ENCODE measurements around the gene ZDHHC11.
"Not testable (repeated sequence)": the region's sequence is repeated elsewhere in the genome, so short reads cannot be mapped to it uniquely, and the experiment has no call there.

Gene ZDHHC11

GRCh38 chr5:773517-774264, 77.1 kb downstream of the ZDHHC11 start:
- DNase-seq, result no peak

- not testable (repeated sequence) for DNase-seq
Measured at GRCh38 chr5:772931-773330, 77.9 kb downstream of the ZDHHC11 start.

GRCh38 chr5:772547-772890, 78.3 kb downstream of the ZDHHC11 start:
- not testable (repeated sequence) for DNase-seq

- not testable (repeated sequence) for DNase-seq
Measured at GRCh38 chr5:771841-772546, 78.8 kb downstream of the ZDHHC11 start.

- DNase-seq, result not testable (repeated sequence)
Measured at GRCh38 chr5:771087-771781, 79.6 kb downstream of the ZDHHC11 start.

GRCh38 chr5:770585-770984, 80.2 kb downstream of the ZDHHC11 start:
- not testable (repeated sequence) for DNase-seq

- DNase-seq, result not testable (repeated sequence)
Measured at GRCh38 chr5:769485-770145, 81.2 kb downstream of the ZDHHC11 start.

GRCh38 chr5:766666-767431, 83.9 kb downstream of the ZDHHC11 start:
- DNase-seq, result no peak

GRCh38 chr5:765948-766631, 84.7 kb downstream of the ZDHHC11 start:
- DNase-seq, result no peak

- DNase-seq, result no peak
Measured at GRCh38 chr5:763998-764781, 86.6 kb downstream of the ZDHHC11 start.

GRCh38 chr5:763397-763796, 87.4 kb downstream of the ZDHHC11 start:
- no peak for DNase-seq

GRCh38 chr5:762996-763395, 87.8 kb downstream of the ZDHHC11 start:
- DNase-seq, result not testable (repeated sequence)

- DNase-seq, result no peak
Measured at GRCh38 chr5:761854-762710, 88.7 kb downstream of the ZDHHC11 start.

GRCh38 chr5:761059-761771, 89.6 kb downstream of the ZDHHC11 start:
- DNase-seq, result no peak

GRCh38 chr5:760363-761058, 90.3 kb downstream of the ZDHHC11 start:
- DNase-seq, result no peak

- no peak for DNase-seq
Measured at GRCh38 chr5:759781-760362, 90.9 kb downstream of the ZDHHC11 start.

- DNase-seq, result no peak
Measured at GRCh38 chr5:759111-759751, 91.6 kb downstream of the ZDHHC11 start.

GRCh38 chr5:758698-759053, 92.1 kb downstream of the ZDHHC11 start:
- no peak for DNase-seq
